Putamen (tissue), 1 donor: ENCODE results near the gene ZNF669.

Source experiments
- DNase-seq: peaks from one replicate; pipeline ENCODE4 v3.0.0-alpha.2; 2016; ENCODE audit warnings: low spot score

The ZNF669 gene

GRCh38 chr1:247064304-247064703 is 39.9 kb downstream of the ZNF669 start:
- DNase-seq, result no peak

GRCh38 chr1:247060771-247061170 is 43.4 kb downstream of the ZNF669 start:
- no peak for DNase-seq

DNA sequence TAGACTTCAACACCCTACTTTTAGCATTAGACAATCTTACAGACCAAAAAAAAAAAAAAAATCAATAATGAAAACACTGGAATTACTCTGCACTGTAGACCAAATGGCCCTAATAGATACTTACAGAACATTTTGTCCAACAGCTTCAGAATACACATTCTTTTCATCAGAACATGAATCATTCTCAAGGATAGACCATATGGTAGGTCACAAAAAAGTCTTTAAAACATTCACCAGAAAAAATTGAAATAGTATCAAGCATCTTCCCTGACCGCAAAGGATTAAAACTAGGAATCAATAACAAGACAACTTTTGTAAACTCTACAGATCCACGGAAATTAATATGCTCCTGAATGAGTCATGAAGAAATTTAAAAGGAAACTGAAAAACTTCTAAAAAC is 48.1 kb downstream of the ZNF669 start:
- DNase-seq, result no peak

DNA sequence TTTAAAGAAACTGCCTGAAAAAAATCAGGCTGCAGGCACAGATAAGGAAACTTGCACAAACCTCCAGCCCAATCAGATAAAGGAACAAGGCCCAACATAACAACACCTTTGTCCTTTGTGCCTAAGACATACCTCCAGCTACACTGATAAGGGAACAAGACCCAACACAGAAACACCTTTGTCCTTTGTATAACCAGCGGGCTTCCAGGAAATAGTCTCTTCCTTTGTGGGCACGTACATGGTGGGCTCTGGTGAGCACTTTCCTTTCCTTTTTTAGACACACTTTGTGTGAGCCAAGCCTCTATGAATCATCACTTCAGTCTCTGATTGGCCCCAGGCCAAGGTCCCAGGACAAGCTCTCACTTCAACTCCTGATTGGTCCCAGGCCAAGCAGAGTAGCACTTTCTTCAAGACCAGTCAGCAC is 49.2 kb downstream of the ZNF669 start:
- DNase-seq, result no peak
